Loucy (cell line): ENCODE measurements around the gene EPN2.

Experiments used
- H2AFZ ChIP-seq: fragments of 200-600 bp; sonication (generic); 2 replicates; pipeline ENCODE4 v1.6.0; 2016; ENCODE audit warnings: antibody characterized with exemption, mild to moderate bottlenecking, low read length, moderate library complexity
- H3F3A ChIP-seq: fragments of 200-600 bp; 2 replicates; pipeline ENCODE4 v1.6.0; 2016; ENCODE audit warnings: antibody characterized with exemption, low read depth, mild to moderate bottlenecking
- H3K27me3 ChIP-seq: fragments of 200-600 bp; sonication (generic); 2 replicates; pipeline ENCODE4 v1.6.1; 2014; ENCODE audit warnings: low read length, mild to moderate bottlenecking; ENCODE audit not compliant: insufficient read depth, poor library complexity, severe bottlenecking
- H3K36me3 ChIP-seq: fragments of 200-600 bp; sonication (generic); 2 replicates; pipeline ENCODE4 v1.6.1; 2016; ENCODE audit warnings: low read length; ENCODE audit not compliant: insufficient read depth
- H3K4me1 ChIP-seq: fragments of 200-600 bp; sonication (generic); 2 replicates; pipeline ENCODE4 v1.5.1; 2014; ENCODE audit warnings: low read length, mild to moderate bottlenecking; ENCODE audit not compliant: insufficient read depth, poor library complexity, severe bottlenecking
- H3K4me2 ChIP-seq: fragments of 200-600 bp; sonication (generic); 2 replicates; pipeline ENCODE4 v1.6.0; 2014; ENCODE audit warnings: antibody characterized with exemption, low read length, low read depth, mild to moderate bottlenecking; ENCODE audit not compliant: poor library complexity, severe bottlenecking
- H3K4me3 ChIP-seq: fragments of 200-600 bp; sonication (generic); 2 replicates; pipeline ENCODE4 v1.5.1; 2014; ENCODE audit warnings: low read length, mild to moderate bottlenecking, mixed read lengths; ENCODE audit not compliant: poor library complexity, severe bottlenecking
- H3K79me2 ChIP-seq: fragments of 200-600 bp; sonication (generic); 2 replicates; pipeline ENCODE4 v1.6.1; 2014; ENCODE audit warnings: low read length; ENCODE audit not compliant: insufficient read depth
- H3K9ac ChIP-seq: fragments of 200-600 bp; sonication (generic); 2 replicates; pipeline ENCODE4 v1.6.0; 2014; ENCODE audit warnings: mild to moderate bottlenecking, low read depth, low read length, moderate library complexity; ENCODE audit not compliant: poor library complexity, severe bottlenecking
- H3K9me2 ChIP-seq: fragments of 200-600 bp; sonication (generic); replicated peaks from 2 replicates; pipeline ENCODE4 v1.6.1; 2016; ENCODE audit warnings: low read depth, low read length, mixed read lengths
- H3K9me3 ChIP-seq: fragments of 200-600 bp; sonication (generic); 2 replicates; pipeline ENCODE4 v1.6.1; 2014; ENCODE audit warnings: mild to moderate bottlenecking, antibody characterized with exemption, low read length, low read depth; ENCODE audit not compliant: insufficient read depth
- H4K20me1 ChIP-seq: fragments of 200-600 bp; sonication (generic); 2 replicates; pipeline ENCODE4 v1.6.0; 2014; ENCODE audit warnings: antibody characterized with exemption, low read length, mild to moderate bottlenecking; ENCODE audit not compliant: insufficient read depth, poor library complexity, severe bottlenecking
- CTCF ChIP-seq: fragments of 200-600 bp; sonication (generic); conservative IDR thresholded peaks from 2 replicates; pipeline ENCODE4 v1.5.1; 2014; ENCODE audit warnings: mild to moderate bottlenecking, antibody characterized with exemption, low read length
- EZH2phosphoT487 ChIP-seq: fragments of 200-600 bp; IDR thresholded peaks from 2 replicates; pipeline ENCODE4 v1.6.1; 2018; ENCODE audit warnings: antibody characterized with exemption, mild to moderate bottlenecking, moderate library complexity, borderline replicate concordance

EPN2 gene

GRCh38 chr17:19385521-19385983 is 148.4 kb downstream of the EPN2 start:
- H3K36me3 ChIP-seq = peaks cover 10% of the 10 kb centered on the region; the same call in 1 of the 2 replicates
- no peaks in the 10 kb centered on the region for H4K20me1 ChIP-seq
- H3K79me2 ChIP-seq = peaks cover 3% of the 10 kb centered on the region; the same call in 1 of the 2 replicates
- H3K9me2 ChIP-seq = no peaks in the 10 kb centered on the region
- no peaks in the 10 kb centered on the region for H3K27me3 ChIP-seq
- no peak overlapping the region for H3K4me2 ChIP-seq
- TF ChIP-seq EZH2phosphoT487 = no peak
- no peak for TF ChIP-seq CTCF
- H3K9ac ChIP-seq = no peak overlapping the region
- H2AFZ ChIP-seq = no peak overlapping the region
- H3K4me1 ChIP-seq = peaks cover 5% of the 10 kb centered on the region
- H3F3A ChIP-seq = no peaks in the 10 kb centered on the region
- H3K9me3 ChIP-seq = no peaks in the 10 kb centered on the region
- no peak overlapping the region for H3K4me3 ChIP-seq
